Lower lobe of right lung (tissue), 2 donors: Measurements from ENCODE around the gene ARHGAP1. TPM values are rescaled to one million over a fixed set of nuclear protein-coding genes. Genes with fewer than 3 reads are reported as not detected.
A peak's percentile ranks its signal among the peaks of the same experiment; 100 is the strongest.
"Not testable (repeated sequence)": the region's sequence is repeated elsewhere in the genome, so short reads cannot be mapped to it uniquely, and the experiment has no call there.

ENCODE experiments used
- ATAC-seq, 2 donors: fragments of 200-7000 bp; cut with Tn5 transposase; one replicate each; pipeline ENCODE4 v1.9.1; 2020 to 2022; ENCODE audit warnings: mild to moderate bottlenecking in 2 of 2, moderate library complexity in 2 of 2
- DNase-seq: peaks from one replicate; pipeline ENCODE4 v3.0.0-alpha.2; 2020
- H3K27ac ChIP-seq: fragments of 200-600 bp; one replicate; pipeline ENCODE4 v1.8.0; 2022
- H3K27me3 ChIP-seq: fragments of 200-600 bp; one replicate; pipeline ENCODE4 v1.8.0; 2022; ENCODE audit warnings: low read depth
- H3K36me3 ChIP-seq: fragments of 200-600 bp; one replicate; pipeline ENCODE4 v1.8.0; 2022; ENCODE audit warnings: mild to moderate bottlenecking
- H3K4me1 ChIP-seq: fragments of 200-600 bp; one replicate; pipeline ENCODE4 v1.8.0; 2022
- H3K4me3 ChIP-seq: fragments of 200-600 bp; one replicate; pipeline ENCODE4 v1.8.0; 2022; ENCODE audit warnings: mild to moderate bottlenecking
- H3K9me3 ChIP-seq: fragments of 200-600 bp; one replicate; pipeline ENCODE4 v1.8.0; 2022
- CTCF ChIP-seq: fragments of 200-600 bp; IDR thresholded peaks from one replicate; pipeline ENCODE4 v1.8.0; 2022; ENCODE audit warnings: antibody characterized with exemption, mild to moderate bottlenecking
- intact Hi-C: fragments of 100-400 bp; cut with DNase I; formaldehyde crosslinking; loops from one replicate; pipeline ENCODE4 v1.11.0; 2022
- total RNA-seq: library from RNA; stranded (reverse); fragmentation: NEBNext Ultra II Directional; extraction: Animal tissue kit (Norgen Biotek cat#: 25700); gene quantifications from one replicate; pipeline ENCODE4 v1.2.1, GENCODE V29; 2021
- donor health status: DM: no; HTN: yes; CAD: no; lungs with severe emphysema.

Gene ARHGAP1
- total RNA-seq, 1 donor from 2014 or later = 67.4 TPM

- ATAC-seq = peak; percentile 4 to 12
- no peak for DNase-seq
- peaks cover 53% of the 10 kb centered on the region for H3K4me1 ChIP-seq
- H3K27ac ChIP-seq = peak overlapping the region; percentile 79
- intact Hi-C loops = no loop called here
- no peak for TF ChIP-seq CTCF
- no peaks in the 10 kb centered on the region for H3K9me3 ChIP-seq
- no peak overlapping the region for H3K4me3 ChIP-seq
- H3K27me3 ChIP-seq = no peaks in the 10 kb centered on the region
- peaks cover 76% of the 10 kb centered on the region for H3K36me3 ChIP-seq
Measured at GRCh38 chr11:46673713-46674462, 26.5 kb downstream of the ARHGAP1 start.

DNA sequence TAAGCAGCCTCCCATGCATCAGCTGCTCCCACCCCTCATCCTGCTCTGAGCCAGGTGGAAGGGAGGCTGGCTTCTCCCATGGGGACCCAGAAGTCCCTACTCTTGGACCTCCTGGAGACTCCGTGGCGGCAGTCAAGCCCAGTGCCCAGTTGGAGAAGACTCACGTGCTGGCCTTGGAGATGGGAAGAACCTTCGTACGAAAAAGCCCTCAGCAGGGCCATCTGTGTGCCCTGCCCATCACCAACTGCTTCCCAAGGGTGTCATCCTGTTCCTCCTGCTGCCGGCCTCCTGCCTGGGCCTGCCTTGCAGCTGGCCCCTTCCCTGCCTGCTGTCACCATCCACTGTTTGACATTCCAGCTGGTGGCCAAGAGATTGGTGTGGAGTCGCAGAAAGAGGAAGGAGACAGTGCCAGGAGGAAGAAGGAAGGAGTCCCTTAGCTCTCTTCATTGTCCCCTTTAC lies 28.0 kb downstream of the ARHGAP1 start:
- DNase-seq = no peak

DNA sequence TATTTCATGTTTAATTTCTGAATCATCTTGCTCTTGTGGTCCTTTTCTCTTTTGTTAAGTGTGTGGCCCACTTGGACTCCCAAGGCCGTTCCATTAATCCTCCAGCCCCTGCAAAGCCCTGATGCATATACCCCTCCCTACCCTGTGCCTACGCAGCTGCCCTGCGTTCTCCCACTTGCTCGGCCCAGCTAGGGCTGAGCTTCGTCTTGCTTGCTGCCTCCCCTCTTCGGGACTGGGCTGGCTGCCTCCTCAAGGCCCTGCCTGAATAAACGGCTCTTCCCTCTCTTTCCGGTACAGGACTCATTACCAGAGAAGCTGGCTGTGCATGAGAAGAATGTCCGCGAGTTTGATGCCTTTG lies 28.5 kb downstream of the ARHGAP1 start:
- H3K27me3 ChIP-seq = no peaks in the 10 kb centered on the region
- H3K9me3 ChIP-seq = no peaks in the 10 kb centered on the region
- peaks cover 49% of the 10 kb centered on the region for H3K4me1 ChIP-seq
- TF ChIP-seq CTCF = no peak
- H3K36me3 ChIP-seq = peaks cover 77% of the 10 kb centered on the region
- no peak overlapping the region for H3K4me3 ChIP-seq
- ATAC-seq (no peak), DNase-seq (no peak)
- intact Hi-C loops = no loop called here
- H3K27ac ChIP-seq = peak overlapping the region; percentile 48

More for the DNA sequence above, 28.0 kb downstream of the ARHGAP1 start:
- no peak for TF ChIP-seq CTCF
- Histone ChIP-seq H3K36me3 (peaks cover 76% of the 10 kb centered on the region), H3K4me1 (peaks cover 53% of the 10 kb centered on the region), H3K27ac (peak overlapping the region; percentile 18), H3K27me3 (no peaks in the 10 kb centered on the region), H3K9me3 (no peaks in the 10 kb centered on the region), H3K4me3 (no peak overlapping the region)
- intact Hi-C loops = no loop called here
- no peak for ATAC-seq

- H3K4me3 ChIP-seq, H3K9me3 ChIP-seq, intact Hi-C loops, ATAC-seq, H3K27me3 ChIP-seq, DNase-seq: not testable (repeated sequence)
- peaks cover 35% of the 10 kb centered on the region for H3K4me1 ChIP-seq
- H3K36me3 ChIP-seq = peaks cover 84% of the 10 kb centered on the region
- H3K27ac ChIP-seq = peak overlapping the region; percentile 19
Measured at GRCh38 chr11:46670521-46670920, 29.9 kb downstream of the ARHGAP1 start.

- ATAC-seq (peak in 1 of 2 donors; percentile 30), DNase-seq (no peak)
- Histone ChIP-seq H3K4me3 (no peak overlapping the region), H3K36me3 (peaks cover 92% of the 10 kb centered on the region), H3K27ac (peak overlapping the region; percentile 19), H3K9me3 (no peaks in the 10 kb centered on the region), H3K4me1 (peaks cover 27% of the 10 kb centered on the region), H3K27me3 (no peaks in the 10 kb centered on the region)
- peak; percentile 23 for TF ChIP-seq CTCF
- intact Hi-C loops = no loop called here
Measured at GRCh38 chr11:46669711-46670139, 30.7 kb downstream of the ARHGAP1 start.

GRCh38 chr11:46668480-46669085 lies 31.8 kb downstream of the ARHGAP1 start:
- Histone ChIP-seq H3K4me3 (no peak overlapping the region), H3K9me3 (no peaks in the 10 kb centered on the region), H3K27me3 (no peaks in the 10 kb centered on the region), H3K36me3 (peaks cover 100% of the 10 kb centered on the region), H3K27ac (no peak overlapping the region), H3K4me1 (peaks cover 16% of the 10 kb centered on the region)
- no peak for TF ChIP-seq CTCF
- DNase-seq = no peak
- intact Hi-C loops = no loop called here
- no peak for ATAC-seq
